PFSK-1 (cell line): Measurements from ENCODE around the gene NKAIN4.
A peak's percentile ranks its signal among the peaks of the same experiment; 100 is the strongest.

ENCODE experiments used
- FOXP2 ChIP-seq: optimal IDR thresholded peaks from 2 replicates; pipeline ENCODE3; 2011; ENCODE audit warnings: borderline replicate concordance, control low read depth, inconsistent platforms; ENCODE audit not compliant: insufficient read depth; ENCODE audit errors: extremely low read length, extremely low read depth
- POLR2AphosphoS5 ChIP-seq: IDR thresholded peaks from 2 replicates; pipeline ENCODE4 v1.6.1; 2012; ENCODE audit warnings: low read depth, mild to moderate bottlenecking, control low read depth, low read length, moderate library complexity
- REST ChIP-seq, 2 experiments: IDR thresholded peaks; 2 replicates each; pipeline versions ENCODE4 v1.6.1 to v1.8.0; 2011 to 2012; ENCODE audit warnings: low read depth in 2 of 2, low read length in 2 of 2, control low read depth in 1 of 2, inconsistent platforms in 1 of 2, mild to moderate bottlenecking in 1 of 2, moderate library complexity in 1 of 2; ENCODE audit not compliant: insufficient read depth in 1 of 2
- SIN3A ChIP-seq: IDR thresholded peaks from 2 replicates; pipeline ENCODE4 v1.6.1; 2012; ENCODE audit warnings: mild to moderate bottlenecking, low read length, moderate library complexity, borderline replicate concordance; ENCODE audit not compliant: insufficient read depth
- TAF1 ChIP-seq: IDR thresholded peaks from 2 replicates; pipeline ENCODE4 v1.6.1; 2012; ENCODE audit warnings: low read length, control low read depth, borderline replicate concordance; ENCODE audit not compliant: insufficient read depth

The NKAIN4 gene

GRCh38 chr20:63217706-63218105, 36.6 kb downstream of the NKAIN4 start:
- no peak for TF ChIP-seq SIN3A

DNA sequence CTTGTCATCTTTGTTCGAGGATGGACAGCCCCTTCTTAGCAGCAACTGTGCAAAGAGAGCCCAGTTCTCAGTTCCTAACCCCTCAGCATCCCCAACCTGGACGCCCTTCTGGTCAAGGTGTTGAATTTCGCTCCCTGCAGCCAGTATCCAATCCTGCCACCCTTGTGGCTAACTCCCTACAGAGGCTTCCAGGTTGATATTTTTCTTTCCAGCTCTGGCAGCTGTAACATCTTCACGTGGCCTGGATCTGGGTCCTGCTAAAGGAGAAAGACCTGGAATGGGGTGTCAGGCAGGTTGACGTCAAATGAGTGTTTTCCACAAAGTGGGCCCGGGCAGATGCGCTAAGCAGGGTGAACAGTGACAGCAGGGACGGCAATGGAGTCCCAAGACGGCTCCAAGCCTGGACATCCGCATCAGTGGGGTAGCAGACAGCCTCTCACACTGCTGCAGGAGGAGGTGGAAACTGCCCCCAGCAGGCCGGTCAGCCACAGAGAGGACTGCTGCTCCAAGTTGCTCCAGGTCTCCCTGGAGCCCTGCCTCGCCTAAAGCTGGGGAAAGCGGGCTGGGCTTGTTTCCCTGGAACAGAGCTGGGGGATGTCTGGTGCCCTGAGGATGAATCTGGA, 37.3 kb downstream of the NKAIN4 start:
- TF ChIP-seq SIN3A (no peak), FOXP2 (no peak), REST (IDR thresholded peaks at IDR 0.05; ENCODE audit: insufficient read depth in 1 of 2, low read depth in 2 of 2, low read length in 2 of 2) (no peak), TAF1 (no peak), POLR2AphosphoS5 (no peak)

DNA sequence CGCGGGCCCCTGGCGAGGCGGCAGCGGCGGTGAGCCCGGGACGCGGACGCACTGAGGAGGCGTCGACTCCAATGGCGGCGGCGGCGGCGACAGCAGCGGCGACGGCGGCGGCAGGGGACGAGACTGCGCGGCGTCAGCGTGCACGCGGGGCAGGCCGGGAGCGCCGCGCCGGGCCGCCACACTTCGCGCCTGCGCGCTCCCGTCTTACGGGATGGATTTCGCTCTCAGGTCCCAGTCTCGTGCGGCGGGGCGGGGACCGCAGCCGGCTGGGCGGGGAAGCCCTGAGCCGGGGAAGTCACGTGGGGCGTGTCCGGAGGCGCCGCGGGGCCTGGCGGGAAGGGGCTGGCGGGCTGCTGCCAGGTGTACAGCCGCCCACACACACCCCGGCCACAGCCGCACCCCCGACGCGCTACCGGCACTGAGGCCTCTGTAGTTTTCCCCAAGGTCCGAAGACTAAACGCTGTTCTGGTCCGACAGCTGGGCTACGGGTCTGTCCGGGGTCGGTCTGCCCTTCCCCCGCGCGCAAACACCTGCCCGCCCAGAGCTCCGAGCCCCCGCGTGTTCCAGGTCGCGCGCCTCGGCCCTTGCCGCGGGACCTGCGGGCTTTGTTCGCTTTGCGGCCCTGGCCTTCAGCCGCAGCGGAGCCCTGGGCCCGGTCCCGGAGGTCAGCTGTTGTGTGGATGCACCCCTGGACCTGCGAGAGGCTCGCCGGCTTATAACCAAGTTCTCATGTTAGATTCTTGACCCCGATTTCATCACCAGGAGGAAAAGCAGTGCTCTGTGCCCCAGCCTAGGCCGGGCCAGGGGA, 38.0 kb downstream of the NKAIN4 start, which contains the start of gene YTHDF1:
TSS of gene YTHDF1 (minus strand) at position 91 of the 808 bp plus-strand sequence. CDS start 239 bp downstream, outside the sequence.
- TF ChIP-seq FOXP2 (peak; percentile 82), REST (IDR thresholded peaks at IDR 0.05; ENCODE audit: insufficient read depth in 1 of 2, low read depth in 2 of 2, low read length in 2 of 2) (peak in 1 of 2 experiments; percentile 25; a peak in 1 of 4 replicates), POLR2AphosphoS5 (peak; percentile 70), TAF1 (0 out of 2 replicates have a peak, but pooled peaks have one; percentile 35), SIN3A (no peak)

DNA sequence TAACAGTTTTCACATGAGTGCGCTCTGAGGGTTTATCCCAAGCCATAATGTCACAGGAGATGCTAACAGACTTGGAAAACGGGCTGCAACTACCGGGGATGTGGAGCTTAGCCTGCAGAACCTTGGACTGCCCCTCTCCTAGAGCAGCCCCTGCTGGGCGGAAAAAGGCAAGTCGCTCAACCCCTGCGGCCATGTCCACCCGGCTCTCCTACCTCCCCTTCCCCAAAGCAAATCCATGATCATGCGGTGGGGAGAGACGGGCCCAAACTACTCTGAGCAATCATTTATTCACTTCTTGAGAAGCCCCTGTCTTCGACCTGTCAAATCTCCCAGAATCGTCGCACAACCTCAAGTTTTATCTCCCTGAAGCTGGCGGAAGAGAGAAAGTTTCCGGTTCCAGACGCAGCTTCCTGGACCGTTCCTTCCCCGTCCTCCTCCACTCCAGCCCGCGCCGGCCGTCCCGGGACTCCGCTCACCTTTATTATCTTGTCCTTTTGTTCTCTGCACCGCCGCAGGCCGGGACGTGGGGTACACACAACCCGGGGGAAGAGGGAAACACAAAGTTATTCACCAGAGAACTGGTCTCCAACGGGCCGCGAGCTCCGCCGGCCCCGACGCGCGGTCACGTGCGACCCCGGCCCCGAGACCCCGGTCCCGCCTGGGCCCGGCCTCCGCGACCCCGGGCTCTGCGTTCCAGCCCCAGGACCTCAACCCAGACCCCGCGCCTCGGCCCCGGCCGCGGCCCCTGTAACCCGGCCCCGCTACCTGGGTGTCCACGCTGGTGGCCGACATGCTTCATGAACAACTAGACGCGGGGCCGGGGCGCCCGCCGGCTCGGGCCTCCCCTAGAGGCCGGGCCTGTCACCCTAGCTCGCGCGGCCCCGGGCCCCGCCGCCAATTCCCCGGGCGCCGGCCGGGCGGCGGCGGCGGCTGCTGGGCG, 38.9 kb downstream of the NKAIN4 start:
- TF ChIP-seq FOXP2 (no peak), REST (IDR thresholded peaks at IDR 0.05; ENCODE audit: insufficient read depth in 1 of 2, low read depth in 2 of 2, low read length in 2 of 2) (no peak), TAF1 (no peak), SIN3A (no peak), POLR2AphosphoS5 (no peak)

GRCh38 chr20:63214514-63214913, 39.7 kb downstream of the NKAIN4 start:
- no peak for TF ChIP-seq SIN3A
- no peak for TF ChIP-seq TAF1
- no peak for TF ChIP-seq POLR2AphosphoS5
- TF ChIP-seq REST (IDR thresholded peaks at IDR 0.05; ENCODE audit: insufficient read depth in 1 of 2, low read depth in 2 of 2, low read length in 2 of 2): no peak
- TF ChIP-seq FOXP2: no peak
